Subcutaneous abdominal adipose tissue (tissue), 5 donors: ENCODE data around the gene ARFGEF3.
"Not testable (repeated sequence)": the region's sequence is repeated elsewhere in the genome, so short reads cannot be mapped to it uniquely, and the experiment has no call there.

Experiments
- H3K27ac ChIP-seq: one replicate; pipeline ENCODE4 v1.7.0; 2013; ENCODE audit warnings: low read depth, mild to moderate bottlenecking, inconsistent platforms, low read length, moderate library complexity
- H3K27me3 ChIP-seq, 5 donors: one replicate each; pipeline ENCODE4 v1.7.0; 2013; ENCODE audit warnings: low read length in 5 of 5, inconsistent platforms in 1 of 5; ENCODE audit not compliant: control insufficient read depth in 5 of 5, insufficient read depth in 4 of 5
- H3K36me3 ChIP-seq, 5 donors: one replicate each; pipeline ENCODE4 v1.7.0; 2013; ENCODE audit warnings: low read length in 5 of 5; ENCODE audit not compliant: control insufficient read depth in 5 of 5, insufficient read depth in 5 of 5
- H3K4me1 ChIP-seq, 5 donors: one replicate each; pipeline ENCODE4 v1.7.0; 2013; ENCODE audit warnings: low read length in 5 of 5, mild to moderate bottlenecking in 3 of 5, moderate library complexity in 1 of 5; ENCODE audit not compliant: control insufficient read depth in 5 of 5, insufficient read depth in 5 of 5
- H3K4me3 ChIP-seq, 5 donors: one replicate each; pipeline ENCODE4 v1.7.0; 2013; ENCODE audit warnings: low read length in 5 of 5, low read depth in 1 of 5
- H3K9ac ChIP-seq, 5 donors: one replicate each; pipeline ENCODE4 v1.7.0; 2013; ENCODE audit warnings: low read length in 5 of 5, mild to moderate bottlenecking in 4 of 5, moderate library complexity in 3 of 5
- H3K9me3 ChIP-seq, 5 donors: one replicate each; pipeline ENCODE4 v1.7.0; 2013; ENCODE audit warnings: low read length in 5 of 5; ENCODE audit not compliant: control insufficient read depth in 5 of 5
- donor health status: healthy.
- donor health status: healthy.
- donor health status: healthy.
- donor health status: healthy.
- donor health status: healthy.

The ARFGEF3 gene

GRCh38 chr6:138368684-138369083 is 206.9 kb downstream of the ARFGEF3 start:
- not testable (repeated sequence) for H3K27me3 ChIP-seq, H3K27ac ChIP-seq, H3K4me1 ChIP-seq, H3K36me3 ChIP-seq, H3K9me3 ChIP-seq, H3K4me3 ChIP-seq, H3K9ac ChIP-seq

GRCh38 chr6:138370631-138371451 is 209.1 kb downstream of the ARFGEF3 start:
- no peaks in the 10 kb centered on the region for H3K4me1 ChIP-seq

GRCh38 chr6:138371452-138371711 is 209.6 kb downstream of the ARFGEF3 start:
- Histone ChIP-seq H3K9ac (no peak overlapping the region), H3K36me3 (no peaks in the 10 kb centered on the region), H3K4me3 (no peak overlapping the region), H3K27me3 (no peaks in the 10 kb centered on the region), H3K27ac (no peak overlapping the region), H3K4me1 (no peaks in the 10 kb centered on the region), H3K9me3 (no peaks in the 10 kb centered on the region)

More at GRCh38 chr6:138370631-138371451, 209.1 kb downstream of the ARFGEF3 start:
- H3K4me3 ChIP-seq = no peak overlapping the region
- no peak overlapping the region for H3K27ac ChIP-seq
- H3K36me3 ChIP-seq = no peaks in the 10 kb centered on the region
- no peaks in the 10 kb centered on the region for H3K9me3 ChIP-seq
- H3K9ac ChIP-seq = no peak overlapping the region
- no peaks in the 10 kb centered on the region for H3K27me3 ChIP-seq

- H3K27ac ChIP-seq = no peak overlapping the region
- H3K36me3 ChIP-seq = no peaks in the 10 kb centered on the region
- H3K9ac ChIP-seq = no peak overlapping the region
- no peaks in the 10 kb centered on the region for H3K4me1 ChIP-seq
- no peaks in the 10 kb centered on the region for H3K27me3 ChIP-seq
- no peak overlapping the region for H3K4me3 ChIP-seq
- H3K9me3 ChIP-seq = no peaks in the 10 kb centered on the region
Measured at GRCh38 chr6:138371720-138372119, 210.0 kb downstream of the ARFGEF3 start.

- no peak overlapping the region for H3K9ac ChIP-seq
Measured at GRCh38 chr6:138372711-138373463, 211.1 kb downstream of the ARFGEF3 start.

GRCh38 chr6:138374230-138374629 is 212.5 kb downstream of the ARFGEF3 start:
- Histone ChIP-seq H3K9me3 (no peaks in the 10 kb centered on the region), H3K36me3 (no peaks in the 10 kb centered on the region), H3K27ac (no peak overlapping the region), H3K27me3 (no peaks in the 10 kb centered on the region), H3K9ac (no peak overlapping the region), H3K4me1 (no peaks in the 10 kb centered on the region), H3K4me3 (no peak overlapping the region)

More at GRCh38 chr6:138372711-138373463, 211.1 kb downstream of the ARFGEF3 start:
- no peaks in the 10 kb centered on the region for H3K9me3 ChIP-seq
- H3K4me3 ChIP-seq = no peak overlapping the region
- no peaks in the 10 kb centered on the region for H3K27me3 ChIP-seq
- H3K36me3 ChIP-seq = no peaks in the 10 kb centered on the region
- H3K4me1 ChIP-seq = no peaks in the 10 kb centered on the region
- H3K27ac ChIP-seq = no peak overlapping the region

GRCh38 chr6:138374815-138375214 is 213.1 kb downstream of the ARFGEF3 start:
- H3K9ac ChIP-seq = no peak overlapping the region
- no peaks in the 10 kb centered on the region for H3K36me3 ChIP-seq
- no peak overlapping the region for H3K27ac ChIP-seq
- no peaks in the 10 kb centered on the region for H3K9me3 ChIP-seq
- H3K4me3 ChIP-seq = no peak overlapping the region
- no peaks in the 10 kb centered on the region for H3K27me3 ChIP-seq
- H3K4me1 ChIP-seq = no peaks in the 10 kb centered on the region

- H3K36me3 ChIP-seq = no peaks in the 10 kb centered on the region
- no peak overlapping the region for H3K27ac ChIP-seq
- no peak overlapping the region for H3K4me3 ChIP-seq
- H3K9me3 ChIP-seq = no peaks in the 10 kb centered on the region
- H3K9ac ChIP-seq = no peak overlapping the region
- H3K27me3 ChIP-seq = no peaks in the 10 kb centered on the region
- H3K4me1 ChIP-seq = no peaks in the 10 kb centered on the region
Measured at GRCh38 chr6:138377042-138377441, 215.3 kb downstream of the ARFGEF3 start.

- Histone ChIP-seq H3K9ac (no peak within 1 kb of the TSS), H3K4me1 (no peaks in the 10 kb centered on the region)
Measured at GRCh38 chr6:138377844-138378243, 216.1 kb downstream of the ARFGEF3 start, which contains the start of gene SMIM28. TSS of gene SMIM28 (plus strand) at chr6:138377905. CDS start at chr6:138378073, 168 bp downstream.

GRCh38 chr6:138378463-138378862 is 216.7 kb downstream of the ARFGEF3 start:
- Histone ChIP-seq H3K9me3 (no peaks in the 10 kb centered on the region), H3K4me1 (no peaks in the 10 kb centered on the region), H3K27ac (no peak overlapping the region), H3K27me3 (no peaks in the 10 kb centered on the region), H3K9ac (no peak overlapping the region), H3K36me3 (no peaks in the 10 kb centered on the region), H3K4me3 (no peak overlapping the region)

More at GRCh38 chr6:138377844-138378243, 216.1 kb downstream of the ARFGEF3 start, which contains the start of gene SMIM28:
- Histone ChIP-seq H3K9me3 (no peaks in the 10 kb centered on the region), H3K4me3 (no peak within 1 kb of the TSS), H3K27ac (no peak within 1 kb of the TSS), H3K27me3 (no peaks in the 10 kb centered on the region), H3K36me3 (no peaks in the 10 kb centered on the region)
